Activated CD8-positive, alpha-beta memory T cell treated with anti-CD3 and anti-CD28 coated beads for 4 hours (primary cell): ENCODE data around the gene PPP2R5B.
A peak's percentile ranks its signal among the peaks of the same experiment; 100 is the strongest.

Source experiments
- DNase-seq, 2 donors: peaks; one replicate each; pipeline ENCODE4 v3.0.0-alpha.2; 2020; ENCODE audit warnings: low read depth in 2 of 2

PPP2R5B gene

DNA sequence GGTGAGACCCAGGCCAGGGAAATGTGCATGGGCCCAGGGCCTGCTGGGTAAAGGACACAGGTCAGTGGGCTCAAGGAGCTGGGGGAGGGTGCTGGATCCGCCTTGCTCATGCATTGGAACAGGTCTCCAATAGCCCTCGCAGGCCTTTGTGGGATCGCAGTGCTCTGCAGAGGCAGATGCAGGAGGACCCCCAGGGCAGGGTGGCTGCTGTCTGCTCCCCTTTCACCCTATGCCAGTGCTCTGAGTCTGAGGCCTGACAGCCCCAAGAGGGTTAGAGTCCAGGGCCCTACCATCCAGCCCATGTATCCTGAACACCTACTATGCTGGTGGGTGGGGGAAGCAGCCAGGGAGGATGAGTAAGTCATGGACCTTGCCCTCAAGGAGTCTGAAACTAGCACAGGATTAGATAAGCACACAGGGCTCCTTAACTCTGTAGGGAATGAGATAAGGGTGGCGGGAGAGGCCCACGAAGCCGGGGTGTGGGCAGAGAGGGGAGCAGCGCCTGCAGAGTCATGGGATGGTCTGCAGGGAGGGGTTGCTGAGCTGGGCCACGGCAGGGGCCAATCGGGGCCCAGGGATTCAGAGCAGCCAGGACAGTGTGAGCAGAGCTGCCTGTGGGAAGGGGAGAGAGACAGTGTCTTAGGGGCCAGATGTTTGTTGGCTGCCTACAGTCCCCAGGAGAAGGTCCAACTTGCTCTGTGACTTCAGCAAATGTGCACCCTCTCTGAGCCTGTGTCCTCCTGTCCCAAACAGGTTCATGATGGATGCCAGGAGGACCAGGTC is 35.6 kb upstream of the PPP2R5B start:
- DNase-seq: no peak

DNA sequence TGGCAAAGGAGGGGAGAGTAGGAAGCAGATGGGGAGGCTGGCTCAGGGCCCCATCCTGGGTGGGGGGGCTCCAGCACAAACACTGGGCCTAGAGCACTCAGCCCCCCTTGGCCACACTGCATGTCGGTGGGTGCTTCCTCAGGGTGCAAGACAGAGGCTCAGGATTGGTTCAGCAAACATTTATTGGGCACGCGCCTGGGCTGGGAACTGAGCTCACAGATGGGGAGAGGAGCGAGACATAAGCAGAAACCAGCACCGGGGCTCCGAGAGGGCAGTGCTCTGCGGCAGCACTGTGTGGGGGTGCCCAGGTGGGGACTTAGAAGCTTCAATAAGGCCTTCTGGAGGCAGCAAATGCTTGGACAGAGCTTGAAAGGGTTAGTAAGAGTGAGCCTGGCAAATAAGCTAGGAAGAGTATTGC is 34.0 kb upstream of the PPP2R5B start:
- no peak for DNase-seq

DNA sequence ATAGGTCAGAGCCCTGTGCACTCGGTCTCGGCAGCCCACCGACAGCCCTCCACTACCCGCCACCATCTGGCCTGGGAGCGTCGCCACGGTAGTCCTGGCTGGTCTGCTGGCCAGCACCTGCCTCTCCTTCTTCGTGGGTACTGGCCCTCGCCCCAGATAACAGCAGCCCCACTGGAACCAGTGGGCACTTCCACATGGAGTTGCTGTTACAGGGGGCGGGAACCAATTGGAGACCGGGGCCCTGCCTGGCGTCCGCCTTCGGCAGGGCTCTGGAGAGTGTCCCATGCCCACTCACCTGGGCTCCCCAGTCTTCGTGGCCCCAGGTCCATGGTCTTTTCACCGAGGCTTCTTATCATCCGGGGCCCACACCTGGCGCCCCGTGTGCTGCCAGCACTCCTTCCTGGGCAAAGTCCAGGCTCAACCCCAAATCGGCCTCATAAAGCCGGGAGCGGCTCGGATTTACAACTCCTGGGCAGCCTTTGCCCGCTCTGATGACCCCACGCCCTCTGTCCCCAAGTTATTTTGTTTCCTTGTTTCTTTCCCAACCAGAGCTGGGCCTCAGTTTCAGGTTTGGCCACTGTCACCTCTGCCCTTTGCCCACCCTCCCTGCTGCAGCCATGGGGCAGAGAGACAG is 33.2 kb upstream of the PPP2R5B start:
- no peak for DNase-seq

DNA sequence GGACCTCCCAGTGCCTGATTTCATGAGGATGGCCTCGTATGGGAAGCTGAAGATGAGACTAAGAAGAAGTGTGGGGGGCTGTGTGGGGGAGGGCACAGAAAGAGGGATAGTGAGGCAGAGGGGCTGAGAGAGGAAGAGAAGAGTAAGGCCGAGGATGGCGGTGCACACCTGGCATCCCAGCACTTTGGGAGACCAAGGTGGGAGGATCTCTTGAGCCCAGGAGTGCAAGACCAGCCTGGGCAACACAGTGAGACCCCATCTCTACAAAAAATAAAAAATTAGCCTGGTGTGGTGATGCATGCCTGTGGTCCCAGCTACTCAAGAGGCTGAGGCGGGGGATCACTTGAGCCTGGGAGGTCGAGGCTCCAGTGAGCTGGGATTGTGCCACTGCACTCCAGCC is 32.6 kb upstream of the PPP2R5B start:
- DNase-seq: no peak

DNA sequence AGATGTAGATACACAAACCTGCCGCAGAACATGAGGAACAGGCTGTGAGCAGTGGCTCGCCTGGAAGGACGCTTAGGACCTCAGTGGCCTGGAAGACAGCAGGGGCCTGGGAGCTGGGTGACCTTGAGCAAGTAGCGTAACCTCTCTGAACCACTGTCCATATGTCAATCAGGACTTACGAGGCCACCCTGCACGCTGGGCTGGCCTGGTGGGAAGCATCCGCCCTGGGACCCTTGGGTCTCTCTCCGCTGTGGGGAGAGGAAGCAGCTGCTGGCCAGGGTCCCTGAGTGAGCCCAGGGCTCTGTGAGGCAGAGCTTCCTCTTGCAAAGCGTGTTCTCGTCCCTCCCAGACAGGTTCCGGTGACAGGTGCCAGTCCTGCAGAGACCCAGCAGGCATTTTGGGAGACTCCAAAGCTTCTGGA is 32.1 kb upstream of the PPP2R5B start:
- no peak for DNase-seq

DNA sequence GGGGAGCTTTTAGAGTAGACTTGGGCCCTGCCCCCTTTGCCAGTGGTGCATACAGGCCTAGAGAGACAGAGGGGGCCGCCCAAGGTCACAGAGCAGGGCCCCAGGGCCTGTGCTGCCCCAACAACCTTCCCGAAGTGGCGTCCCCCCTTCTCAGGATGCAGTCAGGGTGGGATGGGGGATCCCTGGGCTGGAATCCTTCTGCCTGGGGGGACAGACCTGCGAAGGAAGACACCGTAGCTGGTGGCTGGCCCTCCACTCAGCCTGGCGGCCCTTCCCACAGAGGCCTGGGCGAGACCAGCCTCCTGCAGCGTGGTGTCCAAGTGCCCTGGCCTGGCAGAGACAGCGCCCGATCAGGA is 31.7 kb upstream of the PPP2R5B start:
- no peak for DNase-seq

DNA sequence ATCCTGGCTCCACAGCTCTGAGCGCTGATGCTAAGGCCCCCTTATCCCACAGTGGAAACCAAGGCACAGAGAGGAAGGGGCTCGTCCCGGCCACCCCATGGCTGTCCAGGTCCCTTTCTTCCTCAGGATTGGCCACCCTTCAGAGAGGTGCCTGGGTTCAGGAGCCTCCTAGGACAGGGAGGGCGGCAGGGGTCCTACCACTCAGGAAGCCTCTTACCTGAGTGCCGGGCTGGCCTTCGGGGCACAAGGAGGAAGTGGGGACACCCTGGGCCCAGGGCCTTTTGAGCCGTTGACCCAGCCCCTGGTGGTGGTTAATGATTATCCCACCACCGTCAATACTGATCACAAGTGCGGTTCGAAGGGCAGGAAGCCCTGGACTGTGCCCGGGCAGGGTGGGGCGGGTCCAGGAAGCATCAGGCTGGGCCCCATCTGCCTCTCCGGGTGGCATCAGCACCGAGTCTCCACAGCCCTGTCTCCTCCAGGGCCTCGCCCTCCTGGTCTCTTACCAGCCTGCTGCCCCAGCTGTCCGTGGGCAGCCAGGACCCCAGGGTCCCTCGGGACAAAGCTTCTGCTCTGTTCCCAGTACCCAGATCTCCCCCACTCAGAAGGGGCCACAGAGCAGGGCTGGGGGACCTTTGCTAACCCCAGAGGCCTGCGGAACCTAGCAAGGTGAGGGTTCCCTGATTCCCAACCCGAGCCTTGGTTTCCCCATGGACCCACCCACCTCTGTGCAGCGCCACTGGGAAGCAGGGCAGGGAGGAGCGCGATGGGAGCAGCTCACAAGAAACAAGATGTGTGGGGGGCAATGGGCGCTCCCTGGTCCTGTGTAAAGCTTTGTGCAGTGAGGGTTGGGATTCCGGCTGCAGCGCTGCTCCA is 31.1 kb upstream of the PPP2R5B start:
- DNase-seq: no peak

DNA sequence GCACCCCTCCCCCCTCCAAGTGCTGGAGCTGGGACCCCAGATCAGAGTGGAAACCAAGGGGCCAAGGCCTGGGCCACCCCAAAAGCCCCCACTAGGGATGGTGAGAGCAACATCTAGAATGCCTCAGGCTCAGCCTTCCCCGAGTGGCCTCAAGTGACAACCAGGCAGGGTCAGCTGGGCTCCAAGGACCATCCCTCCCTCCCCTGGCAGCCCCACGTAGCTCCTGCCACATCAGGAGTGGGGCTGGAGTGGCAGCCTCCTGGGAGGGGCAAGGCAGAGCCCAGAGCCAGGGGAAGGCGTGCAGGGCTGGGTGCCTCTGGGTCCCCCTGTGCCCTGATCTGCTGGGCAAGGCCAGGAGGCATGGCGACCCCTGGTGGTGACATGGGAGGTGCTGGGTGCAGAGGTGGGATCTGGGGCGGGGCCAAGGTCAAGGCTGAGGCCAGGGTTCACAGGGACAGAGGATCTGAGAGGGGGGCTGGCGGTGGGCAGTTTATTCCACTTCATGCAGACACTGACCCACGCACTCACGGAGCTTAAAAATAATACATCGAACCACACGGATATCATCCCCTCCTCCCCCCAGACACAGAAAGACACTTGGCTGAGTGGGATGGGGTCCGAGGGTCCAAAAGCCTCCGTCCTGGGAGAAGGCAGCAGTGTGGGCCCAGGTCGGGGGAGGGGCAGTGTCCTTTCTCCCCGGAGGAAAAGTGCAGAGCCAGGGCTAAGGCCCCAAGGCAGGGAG is 30.2 kb upstream of the PPP2R5B start:
- DNase-seq: peak; percentile 80 to 87

DNA sequence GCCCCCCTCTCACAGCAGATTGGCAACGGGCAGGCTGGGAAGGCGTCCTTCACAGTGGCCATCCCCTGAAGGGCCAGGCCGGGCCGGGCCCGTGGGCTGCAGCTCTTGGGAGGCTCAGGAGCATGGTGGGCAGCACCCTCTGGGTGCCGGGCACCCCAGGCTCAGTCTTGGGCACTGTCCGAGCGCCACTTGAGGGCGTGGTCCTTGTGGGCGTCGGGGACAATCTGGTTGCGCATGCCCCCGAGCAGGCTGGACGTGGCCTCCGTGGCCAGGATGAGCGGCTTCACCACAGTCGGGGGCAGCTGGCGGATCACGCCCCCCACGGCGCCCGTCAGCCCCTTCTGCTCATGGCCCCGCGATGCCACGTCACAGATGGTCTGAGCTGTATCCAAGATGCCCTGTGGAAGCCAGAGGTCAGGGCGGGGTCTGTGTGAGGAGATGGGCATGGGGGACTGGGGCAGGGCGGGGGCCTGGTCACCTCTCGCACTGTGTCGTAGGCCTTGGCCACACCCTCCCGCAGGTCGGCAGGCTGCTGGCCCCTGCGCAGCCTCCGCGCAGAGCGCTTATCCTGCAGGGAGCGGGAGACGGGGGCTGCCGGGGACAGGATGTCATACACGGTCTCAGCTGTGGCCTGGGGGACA is 29.6 kb upstream of the PPP2R5B start:
- DNase-seq: no peak

DNA sequence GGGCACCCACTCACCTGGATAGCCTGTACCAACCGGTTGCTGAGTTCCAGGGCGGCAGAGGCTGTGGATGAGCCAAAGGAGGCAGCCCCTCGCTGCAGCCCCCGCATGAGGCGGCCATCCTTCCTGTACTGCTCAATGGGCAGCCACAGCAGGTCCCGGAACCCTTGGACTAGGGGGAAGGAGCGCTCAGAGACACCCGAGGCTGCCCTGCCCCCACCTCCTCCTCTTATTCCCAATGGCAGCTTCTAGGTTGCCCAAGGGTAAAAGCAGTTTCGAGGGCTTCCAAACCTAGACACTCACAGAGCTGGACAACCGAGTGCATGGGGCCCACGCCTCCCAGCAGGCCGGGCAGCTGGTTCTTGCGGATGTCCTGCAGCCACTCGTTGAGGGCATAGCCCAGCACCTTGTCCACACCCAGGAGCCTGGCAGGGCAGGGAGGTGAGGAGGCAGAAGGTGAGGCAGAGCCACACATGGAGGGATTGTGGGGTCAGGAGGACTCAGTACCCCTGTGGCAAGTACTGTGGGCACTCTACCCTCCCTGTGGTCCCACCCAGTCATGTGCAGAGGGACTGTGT is 28.0 kb upstream of the PPP2R5B start:
- DNase-seq: no peak

DNA sequence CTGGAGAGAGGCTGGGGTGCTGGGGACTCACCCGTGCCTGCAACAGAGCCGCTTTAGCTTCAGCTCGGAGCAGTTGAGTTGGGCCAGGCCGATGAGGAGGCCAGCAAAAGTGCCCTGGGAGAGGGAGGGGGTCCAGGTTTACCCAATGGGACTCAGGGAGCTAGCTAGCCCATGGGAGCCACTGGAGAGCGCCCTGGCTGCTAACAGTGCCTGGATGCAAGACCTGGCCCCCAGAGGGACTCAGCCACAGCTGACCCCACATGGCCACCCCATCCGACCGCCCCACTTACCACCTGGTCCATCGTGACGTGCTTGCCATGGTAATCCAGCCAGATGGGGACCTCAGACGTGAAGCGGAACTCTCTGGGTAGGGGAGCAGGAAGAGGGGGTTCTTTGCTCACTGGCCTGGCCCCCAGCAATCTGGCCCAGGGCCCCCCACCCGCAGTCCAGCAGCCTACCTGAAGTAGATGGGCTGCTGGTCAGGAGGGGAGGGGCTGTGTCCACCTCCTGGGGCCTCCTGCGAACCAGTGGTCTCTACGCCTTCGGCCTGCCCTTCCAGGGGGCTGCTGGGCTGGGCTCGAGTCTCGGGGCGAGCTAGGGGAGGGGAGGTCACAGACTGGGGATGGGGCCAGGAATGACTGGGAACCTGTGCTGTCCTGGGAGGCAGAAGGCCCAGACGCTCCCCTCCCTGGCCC is 27.0 kb upstream of the PPP2R5B start:
- DNase-seq: no peak

DNA sequence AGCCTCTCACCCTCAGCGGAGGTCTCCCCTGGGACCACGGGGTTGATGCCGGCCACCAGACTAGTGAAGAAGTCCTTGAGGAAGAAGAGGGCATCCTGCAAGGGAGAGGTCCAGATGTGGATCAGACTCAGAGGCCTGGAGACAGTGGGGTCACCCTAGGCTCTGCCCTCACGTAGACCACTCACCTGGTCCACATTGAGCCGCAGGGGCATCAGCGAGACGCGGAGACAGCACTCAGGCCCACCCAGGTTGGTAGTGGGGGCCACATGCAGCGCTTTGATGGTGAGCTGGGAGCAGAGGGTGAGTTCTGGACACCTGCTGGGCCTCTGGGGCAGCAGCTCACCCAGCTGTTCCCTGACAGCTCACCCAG is 26.4 kb upstream of the PPP2R5B start:
- no peak for DNase-seq

DNA sequence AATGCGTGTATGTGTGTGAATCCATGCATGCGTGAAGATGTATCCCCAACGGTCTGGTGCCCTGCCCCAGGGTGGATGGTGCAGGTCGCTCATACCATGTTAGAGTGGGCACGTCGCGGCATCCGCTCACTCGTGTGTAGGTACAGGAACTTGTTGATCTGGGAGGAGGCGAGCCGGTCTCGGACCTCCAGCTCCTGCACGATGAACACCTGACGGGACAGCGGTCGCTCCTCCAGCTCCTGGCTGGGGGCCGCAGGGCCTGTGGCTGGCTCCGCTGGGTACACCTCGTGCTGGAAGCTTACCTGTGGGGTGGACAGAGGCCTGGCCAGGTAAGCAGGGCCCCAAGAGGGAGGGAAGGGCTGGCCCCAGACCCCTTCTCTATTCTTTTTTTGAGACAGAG is 25.9 kb upstream of the PPP2R5B start:
- no peak for DNase-seq

DNA sequence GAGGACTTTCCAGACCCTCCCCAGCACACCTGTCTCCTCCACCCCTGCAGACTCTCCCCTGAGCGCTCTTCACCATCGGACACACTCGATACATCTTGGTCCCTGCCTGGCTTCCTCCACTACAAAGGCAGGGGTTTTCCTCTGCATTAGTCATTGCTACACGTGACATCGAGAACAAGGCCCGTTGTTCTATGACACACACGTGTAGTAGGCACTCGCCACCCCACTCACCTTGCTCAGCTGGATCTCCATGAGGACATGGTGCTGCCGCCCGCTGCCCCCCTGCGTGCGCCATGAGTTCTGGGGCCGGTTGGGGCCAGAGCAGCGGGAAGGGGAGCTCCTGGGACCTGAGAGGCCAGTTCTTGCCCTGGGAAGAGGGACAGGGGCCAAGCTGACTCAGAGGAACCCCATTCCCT is 24.2 kb upstream of the PPP2R5B start:
- peak in 1 of 2 donors; percentile 58 for DNase-seq

DNA sequence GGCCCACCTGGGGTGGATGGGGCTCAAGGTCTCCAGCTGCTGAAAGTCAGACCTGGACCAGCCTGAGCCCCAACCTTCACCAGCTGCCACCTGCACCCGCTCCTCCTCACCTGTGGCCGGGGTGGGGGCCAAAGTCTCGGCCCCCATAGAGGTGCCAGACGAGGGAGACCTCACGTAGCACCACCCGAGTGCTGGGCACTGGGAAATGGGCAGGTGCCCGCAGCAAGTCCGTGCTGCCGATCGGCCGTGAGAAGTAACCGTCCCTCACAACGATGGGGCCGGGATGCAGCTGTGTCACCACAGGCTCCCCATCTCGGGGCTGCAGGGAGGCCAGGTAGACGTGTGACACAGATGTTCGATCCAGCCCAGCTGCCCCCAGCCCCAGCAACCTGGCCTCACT is 23.7 kb upstream of the PPP2R5B start:
- DNase-seq: no peak

DNA sequence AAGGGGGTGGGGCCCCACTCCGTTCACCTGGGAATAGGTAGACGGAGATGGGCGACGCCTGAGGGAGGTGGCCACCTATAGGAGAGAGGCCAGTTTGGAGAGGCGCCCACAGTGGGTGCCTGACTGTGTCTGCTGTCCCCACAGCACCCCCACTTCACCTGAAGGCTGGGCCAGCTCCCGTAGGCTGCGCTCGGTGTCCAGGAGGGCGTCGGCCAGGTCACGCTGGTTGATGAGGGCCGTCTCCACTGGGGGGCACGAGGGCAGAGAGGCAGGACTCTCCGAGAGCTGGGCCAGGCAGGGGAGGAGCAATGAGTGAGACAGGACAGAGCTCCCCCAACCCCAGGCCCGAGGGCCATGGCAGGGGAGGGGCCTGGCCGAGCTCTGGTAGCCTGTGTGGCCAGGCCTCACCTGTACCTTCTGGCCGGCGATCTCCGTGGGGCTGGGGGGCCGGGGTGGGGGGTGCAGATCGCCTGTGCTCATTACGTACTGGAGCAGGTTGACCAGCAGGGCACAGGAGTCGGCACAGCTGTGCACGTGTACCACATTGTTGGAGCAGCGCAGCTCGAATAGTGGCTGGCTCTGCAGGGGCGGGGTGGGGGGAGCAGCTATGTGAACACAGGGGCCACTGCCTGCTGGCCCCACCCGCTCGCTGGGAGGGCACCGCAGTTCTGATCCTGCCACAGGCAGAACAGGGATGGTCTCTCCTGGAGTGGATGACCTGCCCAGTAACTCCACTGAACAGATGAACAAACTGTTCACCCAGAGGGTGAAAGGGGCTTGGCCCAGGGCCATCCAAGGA is 22.2 kb upstream of the PPP2R5B start:
- DNase-seq: no peak

DNA sequence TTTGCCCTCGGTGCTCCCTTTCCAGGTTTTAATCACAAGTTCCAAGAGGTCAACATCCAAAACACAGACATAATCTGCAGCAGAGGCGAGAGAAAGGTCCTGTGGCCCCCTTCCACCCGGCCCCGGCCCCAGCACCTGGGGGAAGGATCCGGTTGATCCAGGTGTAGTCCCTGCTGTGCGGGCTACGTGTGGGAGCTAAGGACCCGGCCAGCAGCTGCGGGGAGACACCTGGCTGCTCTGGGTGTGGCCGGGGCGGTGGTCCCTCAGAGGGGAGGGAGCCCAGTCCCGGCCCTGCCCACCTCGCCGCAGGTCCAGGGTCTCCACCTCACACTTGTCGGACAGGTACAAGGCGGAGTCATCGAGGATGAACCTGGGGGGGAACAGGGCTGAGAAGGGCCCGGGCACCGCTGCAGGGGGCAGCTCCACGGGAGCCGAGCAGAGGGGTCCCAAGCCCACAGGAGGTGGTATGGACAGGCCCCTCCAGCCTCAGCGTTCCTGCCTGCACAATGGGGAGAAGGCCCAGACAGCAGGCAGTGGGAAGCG is 21.1 kb upstream of the PPP2R5B start:
- DNase-seq: no peak

DNA sequence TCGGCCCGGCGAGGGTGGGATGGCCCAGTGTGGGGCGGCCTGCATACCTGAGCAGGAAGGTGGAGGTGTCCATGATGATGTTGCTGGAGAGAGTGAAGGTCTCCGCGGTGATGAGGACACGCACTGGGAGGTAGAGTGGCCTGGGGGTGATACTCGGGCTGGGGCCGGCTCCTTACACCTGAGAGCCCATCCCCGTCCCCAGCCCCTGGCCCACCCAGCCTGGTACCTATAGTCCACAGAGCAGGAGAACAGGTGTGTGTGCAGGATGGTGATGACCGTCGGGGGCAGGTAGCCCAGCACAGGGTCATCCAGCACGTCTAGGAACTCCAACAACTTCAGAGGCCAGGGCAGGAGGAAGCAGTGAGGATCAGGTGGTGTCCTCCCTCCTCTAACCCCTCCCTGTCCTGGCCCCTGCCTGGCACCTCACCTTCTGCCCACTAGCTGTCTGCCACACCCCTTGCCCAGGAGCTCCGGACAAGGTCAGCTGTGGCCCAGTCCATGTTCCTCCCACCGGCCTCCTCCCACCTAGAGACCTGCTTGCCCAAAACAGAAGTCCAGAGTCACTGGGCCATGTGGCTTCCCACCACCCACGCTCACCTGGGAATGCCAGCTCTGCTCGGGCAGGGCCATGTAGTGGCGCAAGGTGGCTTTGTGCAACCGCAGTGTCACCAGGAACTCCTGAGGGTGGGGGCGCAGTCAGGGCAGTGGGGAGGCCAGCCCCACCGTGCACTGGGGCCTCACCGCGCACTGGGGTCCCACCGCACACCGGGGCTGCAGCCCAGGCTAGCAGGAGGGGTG is 18.8 kb upstream of the PPP2R5B start:
- no peak for DNase-seq

DNA sequence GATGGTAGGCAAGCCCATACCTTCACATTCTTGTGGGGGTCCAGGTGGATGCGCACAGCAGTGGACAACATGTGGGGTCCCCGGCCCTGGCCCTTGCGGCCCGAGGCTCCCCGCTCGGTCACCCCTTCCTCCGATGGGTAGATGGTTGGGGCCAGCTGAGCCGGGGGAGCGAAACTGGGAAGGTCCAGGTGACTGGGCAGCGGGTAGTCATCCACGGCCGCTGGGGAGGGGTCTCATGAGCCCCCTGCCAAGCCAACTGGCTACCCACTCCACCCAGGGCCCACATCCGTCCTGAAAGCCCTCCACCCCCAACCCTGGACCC is 18.2 kb upstream of the PPP2R5B start:
- DNase-seq: no peak
